Panc1 (cell line): ENCODE data around the gene PHF14.

ENCODE experiments used
- REST ChIP-seq, 2 experiments: IDR thresholded peaks; 2 replicates each; pipeline ENCODE4 v1.6.1; 2011 to 2012; ENCODE audit warnings: low read depth in 2 of 2, control low read depth in 1 of 2, low read length in 1 of 2, mild to moderate bottlenecking in 1 of 2, moderate library complexity in 1 of 2; ENCODE audit not compliant: insufficient read depth in 1 of 2
- TF ChIP-seq, protein P1 (sequence below): fragments of 450-650 bp; IDR thresholded peaks from 2 replicates; pipeline ENCODE4 v1.5.1; 2017; ENCODE audit warnings: mild to moderate bottlenecking

DNA sequence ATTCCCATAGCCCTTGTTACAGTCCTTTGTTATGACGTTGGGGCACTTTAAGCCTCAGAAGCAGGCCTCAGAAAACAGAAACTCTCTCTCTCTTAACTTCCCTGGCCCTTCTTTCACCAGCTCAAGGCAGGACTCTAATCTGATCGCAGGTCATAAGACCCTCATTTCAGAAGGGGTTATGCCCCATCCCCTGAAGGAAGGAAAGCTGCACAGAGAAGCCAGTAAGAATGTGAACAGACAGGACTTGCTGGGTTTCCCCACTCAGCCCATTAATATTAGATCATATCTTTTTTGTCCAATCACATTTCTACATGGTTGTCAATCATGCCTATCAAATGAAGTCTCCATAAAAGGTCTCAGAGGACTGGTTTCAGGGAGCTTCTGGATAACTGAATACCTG is 49.3 kb upstream of the PHF14 start:
- TF ChIP-seq, protein P1, sequence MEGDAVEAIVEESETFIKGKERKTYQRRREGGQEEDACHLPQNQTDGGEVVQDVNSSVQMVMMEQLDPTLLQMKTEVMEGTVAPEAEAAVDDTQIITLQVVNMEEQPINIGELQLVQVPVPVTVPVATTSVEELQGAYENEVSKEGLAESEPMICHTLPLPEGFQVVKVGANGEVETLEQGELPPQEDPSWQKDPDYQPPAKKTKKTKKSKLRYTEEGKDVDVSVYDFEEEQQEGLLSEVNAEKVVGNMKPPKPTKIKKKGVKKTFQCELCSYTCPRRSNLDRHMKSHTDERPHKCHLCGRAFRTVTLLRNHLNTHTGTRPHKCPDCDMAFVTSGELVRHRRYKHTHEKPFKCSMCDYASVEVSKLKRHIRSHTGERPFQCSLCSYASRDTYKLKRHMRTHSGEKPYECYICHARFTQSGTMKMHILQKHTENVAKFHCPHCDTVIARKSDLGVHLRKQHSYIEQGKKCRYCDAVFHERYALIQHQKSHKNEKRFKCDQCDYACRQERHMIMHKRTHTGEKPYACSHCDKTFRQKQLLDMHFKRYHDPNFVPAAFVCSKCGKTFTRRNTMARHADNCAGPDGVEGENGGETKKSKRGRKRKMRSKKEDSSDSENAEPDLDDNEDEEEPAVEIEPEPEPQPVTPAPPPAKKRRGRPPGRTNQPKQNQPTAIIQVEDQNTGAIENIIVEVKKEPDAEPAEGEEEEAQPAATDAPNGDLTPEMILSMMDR = no peak
- TF ChIP-seq REST (IDR thresholded peaks at IDR 0.05; ENCODE audit: insufficient read depth in 1 of 2, low read depth in 2 of 2, low read length in 1 of 2) = no peak
